Measurements from ENCODE around the gene NUP37.

The NUP37 gene

DNA sequence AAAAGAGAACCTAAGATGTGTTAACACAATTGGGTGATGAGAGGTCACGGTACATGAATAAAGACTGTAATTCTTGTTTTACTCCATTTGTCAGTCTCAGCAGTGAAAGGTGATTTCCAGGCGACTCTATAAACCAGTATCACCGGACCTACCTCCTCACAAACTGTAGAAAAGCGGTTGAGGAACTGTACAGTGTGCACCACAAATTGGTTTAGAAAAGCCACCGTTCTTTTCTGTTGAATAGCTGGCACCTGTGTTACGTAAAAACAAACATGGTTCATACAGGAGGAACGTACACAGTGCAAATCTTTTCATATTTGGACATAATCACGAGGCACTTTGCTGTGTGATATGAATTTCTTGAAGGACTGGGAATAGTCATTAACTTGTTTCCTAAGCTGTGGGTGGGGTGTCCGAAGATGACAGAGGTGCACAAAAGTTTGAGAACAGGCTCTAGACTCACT lies 58.8 kb downstream of the NUP37 start:
- H3K4me1 ChIP-seq (ENCODE audit: low read length), result peaks cover 8% of the 10 kb centered on the region
- H3K36me3 ChIP-seq (replicated peaks; ENCODE audit: low read depth, low read length), result peaks cover 10% of the 10 kb centered on the region
- H3K4me3 ChIP-seq (ENCODE audit: low read length), result peak overlapping the region; percentile 94
- H3K27me3 ChIP-seq (ENCODE audit: low read depth, low read length), result no peaks in the 10 kb centered on the region
- H3K9ac ChIP-seq (ENCODE audit: low read length), result peak overlapping the region; percentile 92
- H4K20me1 ChIP-seq (ENCODE audit: insufficient read depth, low read length), result no peaks in the 10 kb centered on the region
- peak overlapping the region; percentile 73 for H2AFZ ChIP-seq (ENCODE audit: low read depth, low read length)
- peak overlapping the region; percentile 72 for H3K27ac ChIP-seq (ENCODE audit: low read length)
- TF ChIP-seq, protein P1, sequence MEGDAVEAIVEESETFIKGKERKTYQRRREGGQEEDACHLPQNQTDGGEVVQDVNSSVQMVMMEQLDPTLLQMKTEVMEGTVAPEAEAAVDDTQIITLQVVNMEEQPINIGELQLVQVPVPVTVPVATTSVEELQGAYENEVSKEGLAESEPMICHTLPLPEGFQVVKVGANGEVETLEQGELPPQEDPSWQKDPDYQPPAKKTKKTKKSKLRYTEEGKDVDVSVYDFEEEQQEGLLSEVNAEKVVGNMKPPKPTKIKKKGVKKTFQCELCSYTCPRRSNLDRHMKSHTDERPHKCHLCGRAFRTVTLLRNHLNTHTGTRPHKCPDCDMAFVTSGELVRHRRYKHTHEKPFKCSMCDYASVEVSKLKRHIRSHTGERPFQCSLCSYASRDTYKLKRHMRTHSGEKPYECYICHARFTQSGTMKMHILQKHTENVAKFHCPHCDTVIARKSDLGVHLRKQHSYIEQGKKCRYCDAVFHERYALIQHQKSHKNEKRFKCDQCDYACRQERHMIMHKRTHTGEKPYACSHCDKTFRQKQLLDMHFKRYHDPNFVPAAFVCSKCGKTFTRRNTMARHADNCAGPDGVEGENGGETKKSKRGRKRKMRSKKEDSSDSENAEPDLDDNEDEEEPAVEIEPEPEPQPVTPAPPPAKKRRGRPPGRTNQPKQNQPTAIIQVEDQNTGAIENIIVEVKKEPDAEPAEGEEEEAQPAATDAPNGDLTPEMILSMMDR (IDR thresholded peaks at IDR 0.05; ENCODE audit: low read depth, low read length), result no peak
- TF ChIP-seq EZH2phosphoT487 (IDR thresholded peaks at IDR 0.05; ENCODE audit: low read depth), result no peak
- H3K9me3 ChIP-seq (ENCODE audit: insufficient read depth, low read length), result no peaks in the 10 kb centered on the region
- H3K4me2 ChIP-seq (ENCODE audit: low read length), result peak overlapping the region; percentile 93
- peaks cover 5% of the 10 kb centered on the region for H3K79me2 ChIP-seq (ENCODE audit: low read length)

DNA sequence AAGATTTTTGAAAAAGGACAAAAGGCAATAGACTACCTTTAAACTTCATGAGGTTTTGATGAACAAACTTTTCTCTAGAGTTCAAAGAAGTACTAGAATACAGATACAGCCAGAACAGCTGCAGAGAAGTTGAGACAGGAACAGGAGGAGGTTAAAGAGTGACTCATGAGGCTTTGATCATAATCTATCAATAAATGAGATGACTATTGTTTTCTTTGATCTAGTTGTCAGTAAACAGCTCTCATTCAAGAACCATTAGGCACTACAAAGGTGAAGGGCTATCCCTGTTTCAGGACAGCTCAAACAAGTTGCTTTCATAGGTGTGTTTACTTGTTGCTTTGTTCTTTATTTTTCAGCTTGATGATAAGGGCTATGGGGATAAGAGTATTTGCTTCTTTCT lies 60.6 kb downstream of the NUP37 start:
- no peaks in the 10 kb centered on the region for H3K27me3 ChIP-seq (ENCODE audit: low read depth, low read length)
- no peak overlapping the region for H3K4me2 ChIP-seq (ENCODE audit: low read length)
- H3K79me2 ChIP-seq (ENCODE audit: low read length), result peaks cover 5% of the 10 kb centered on the region
- no peak overlapping the region for H3K4me3 ChIP-seq (ENCODE audit: low read length)
- TF ChIP-seq, protein P1 (IDR thresholded peaks at IDR 0.05; ENCODE audit: low read depth, low read length), result no peak
- TF ChIP-seq EZH2phosphoT487 (IDR thresholded peaks at IDR 0.05; ENCODE audit: low read depth), result no peak
- no peak overlapping the region for H3K9ac ChIP-seq (ENCODE audit: low read length)
- H3K4me1 ChIP-seq (ENCODE audit: low read length), result peaks cover 8% of the 10 kb centered on the region
- peaks cover 21% of the 10 kb centered on the region for H3K36me3 ChIP-seq (replicated peaks; ENCODE audit: low read depth, low read length)
- no peak overlapping the region for H3K27ac ChIP-seq (ENCODE audit: low read length)
- H3K9me3 ChIP-seq (ENCODE audit: insufficient read depth, low read length), result no peaks in the 10 kb centered on the region
- no peaks in the 10 kb centered on the region for H4K20me1 ChIP-seq (ENCODE audit: insufficient read depth, low read length)
- no peak overlapping the region for H2AFZ ChIP-seq (ENCODE audit: low read depth, low read length)

DNA sequence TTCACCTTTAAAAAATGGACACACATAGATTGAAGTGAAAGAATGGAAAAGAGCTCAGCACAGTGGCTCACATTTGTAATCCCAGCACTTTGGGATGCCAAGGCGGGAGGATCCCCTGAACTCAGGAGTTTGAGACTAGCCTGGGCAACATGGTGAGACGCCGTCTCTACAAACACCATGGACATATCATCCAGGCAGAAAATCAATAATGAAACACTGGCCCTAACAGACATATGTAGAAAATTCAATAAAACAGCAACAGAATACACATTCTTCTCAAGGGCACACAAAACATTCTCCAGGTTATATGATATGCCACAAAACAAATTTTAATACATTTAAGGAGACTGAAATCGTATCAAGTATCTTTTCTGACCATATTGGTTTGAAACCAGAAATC lies 65.6 kb downstream of the NUP37 start:
- no peaks in the 10 kb centered on the region for H4K20me1 ChIP-seq (ENCODE audit: insufficient read depth, low read length)
- no peaks in the 10 kb centered on the region for H3K9me3 ChIP-seq (ENCODE audit: insufficient read depth, low read length)
- H2AFZ ChIP-seq (ENCODE audit: low read depth, low read length), result no peak overlapping the region
- H3K9ac ChIP-seq (ENCODE audit: low read length), result no peak overlapping the region
- TF ChIP-seq EZH2phosphoT487 (IDR thresholded peaks at IDR 0.05; ENCODE audit: low read depth), result no peak
- TF ChIP-seq, protein P1 (IDR thresholded peaks at IDR 0.05; ENCODE audit: low read depth, low read length), result no peak
- no peaks in the 10 kb centered on the region; the same call in 1 of the 2 replicates for H3K79me2 ChIP-seq (ENCODE audit: low read length)
- H3K36me3 ChIP-seq (replicated peaks; ENCODE audit: low read depth, low read length), result peaks cover 34% of the 10 kb centered on the region
- peaks cover 20% of the 10 kb centered on the region for H3K4me1 ChIP-seq (ENCODE audit: low read length)
- H3K27ac ChIP-seq (ENCODE audit: low read length), result no peak overlapping the region
- H3K27me3 ChIP-seq (ENCODE audit: low read depth, low read length), result no peaks in the 10 kb centered on the region
- no peak overlapping the region for H3K4me3 ChIP-seq (ENCODE audit: low read length)
- H3K4me2 ChIP-seq (ENCODE audit: low read length), result no peak overlapping the region

- Histone ChIP-seq H3K27me3 (ENCODE audit: low read depth, low read length) (no peaks in the 10 kb centered on the region), H3K4me1 (ENCODE audit: low read length) (peaks cover 20% of the 10 kb centered on the region), H4K20me1 (ENCODE audit: insufficient read depth, low read length) (no peaks in the 10 kb centered on the region), H3K4me3 (ENCODE audit: low read length) (no peak overlapping the region), H3K4me2 (ENCODE audit: low read length) (no peak overlapping the region), H3K27ac (ENCODE audit: low read length) (no peak overlapping the region), H3K36me3 (replicated peaks; ENCODE audit: low read depth, low read length) (peaks cover 28% of the 10 kb centered on the region), H3K79me2 (ENCODE audit: low read length) (no peaks in the 10 kb centered on the region; the same call in 1 of the 2 replicates), H3K9ac (ENCODE audit: low read length) (no peak overlapping the region), H2AFZ (ENCODE audit: low read depth, low read length) (no peak overlapping the region), H3K9me3 (ENCODE audit: insufficient read depth, low read length) (no peaks in the 10 kb centered on the region)
- TF ChIP-seq, protein P1 (IDR thresholded peaks at IDR 0.05; ENCODE audit: low read depth, low read length), result no peak
- no peak for TF ChIP-seq EZH2phosphoT487 (IDR thresholded peaks at IDR 0.05; ENCODE audit: low read depth)
These were observed 66.9 kb downstream of the NUP37 start for GRCh38 chr12:102053062-102053349.
